ENCODE data around the gene TCEA2.

TCEA2 gene

DNA sequence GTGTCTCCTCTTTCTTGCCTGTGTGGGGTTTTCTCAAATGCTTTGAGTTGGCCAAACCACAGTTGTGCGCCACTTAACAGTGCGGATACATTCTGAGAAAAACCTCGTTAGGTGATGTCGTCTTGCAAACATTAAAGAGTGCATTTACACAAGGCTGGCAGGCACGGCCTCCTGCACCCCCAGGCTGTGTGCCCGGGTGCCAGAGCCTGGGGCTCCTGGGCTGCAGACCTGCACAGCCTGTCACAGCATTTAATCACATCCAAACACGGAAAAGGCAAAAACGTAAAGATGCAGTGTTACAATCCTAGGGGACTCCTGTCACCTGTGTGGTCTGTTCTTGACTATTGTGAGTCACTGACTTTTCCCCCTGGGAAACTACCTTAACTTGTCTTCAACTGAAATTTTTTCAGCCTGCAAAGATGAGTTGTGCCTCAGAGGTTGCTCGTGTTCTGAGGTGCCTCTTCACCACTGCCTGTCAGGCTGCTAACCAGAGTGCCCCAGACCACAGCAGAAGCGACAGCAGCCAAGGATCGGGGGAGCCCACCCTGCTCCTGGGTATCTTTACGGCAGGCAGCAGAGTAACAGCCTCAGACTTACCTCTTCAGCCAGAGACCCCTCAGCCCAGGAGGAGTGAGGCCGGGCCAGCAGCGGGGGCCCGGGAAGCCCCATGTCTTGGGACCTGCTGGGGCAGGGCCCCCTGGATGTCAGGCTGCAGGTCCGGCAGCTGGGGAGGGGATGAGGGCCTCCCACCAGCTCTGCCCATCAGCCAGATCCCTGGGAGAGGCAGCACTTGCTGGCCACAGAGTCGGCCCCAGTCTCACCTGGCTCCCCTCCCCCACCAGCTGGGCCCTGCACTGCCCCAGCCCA lies 27.7 kb upstream of the TCEA2 start:
- DNase-seq (ENCODE audit: low read depth in 2 of 3, low spot score in 2 of 3) = peak; percentile 35 to 43 (median 39)

GRCh38 chr20:64035933-64036345 lies 27.1 kb upstream of the TCEA2 start, which contains the start of gene C20orf204:
Gene C20orf204 (plus strand): TSS chr20:64036182. CDS start chr20:64036324, 142 bp downstream.
- DNase-seq (ENCODE audit: low read depth in 2 of 3, low spot score in 2 of 3) = no peak

DNA sequence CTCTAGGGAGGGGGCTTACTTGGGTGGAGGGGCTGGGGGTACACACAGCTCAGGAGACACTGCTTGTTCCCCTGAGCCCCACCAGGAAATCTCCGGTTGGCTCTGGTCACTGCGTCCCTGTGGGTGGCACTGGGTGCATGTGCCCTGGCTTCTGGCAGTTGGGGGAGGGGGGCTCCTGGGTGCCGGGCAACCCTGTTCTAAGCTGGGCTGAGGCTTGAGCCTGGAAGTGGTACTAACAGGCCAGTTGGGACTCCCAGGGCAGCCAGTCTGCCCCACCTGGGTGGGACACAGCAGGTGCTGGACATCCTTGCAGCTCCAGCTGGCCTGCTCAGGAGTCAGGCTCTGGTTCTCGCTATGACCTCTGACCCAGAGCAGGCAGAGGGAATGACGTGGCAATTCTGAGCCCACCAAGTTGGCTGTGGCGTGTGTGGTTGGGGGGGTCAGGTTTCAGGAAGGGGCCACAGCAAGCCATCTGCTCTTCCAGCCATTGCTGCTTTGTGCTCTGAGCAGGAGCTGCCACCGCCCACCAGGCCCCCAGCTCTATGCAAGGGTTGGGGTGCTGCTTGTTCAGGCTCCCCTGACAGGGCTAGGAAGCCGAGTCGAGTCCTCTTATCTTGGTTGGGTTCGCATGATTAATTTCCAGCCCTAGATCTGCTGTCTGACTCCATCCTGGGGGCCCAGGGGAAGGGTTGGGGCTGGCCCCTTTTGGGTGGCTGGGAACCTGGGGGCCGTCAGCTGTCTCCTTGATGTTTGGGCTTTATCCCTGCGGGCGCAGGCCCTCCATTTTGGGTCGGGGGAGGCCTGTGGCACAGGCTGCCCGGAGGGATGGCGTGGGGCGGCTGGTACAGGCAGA lies 26.4 kb upstream of the TCEA2 start:
- no peak for DNase-seq (ENCODE audit: low read depth in 2 of 3, low spot score in 2 of 3)

- DNase-seq (ENCODE audit: low read depth in 2 of 3, low spot score in 2 of 3) = no peak
Measured at GRCh38 chr20:64037199-64037497, 25.9 kb upstream of the TCEA2 start.

DNA sequence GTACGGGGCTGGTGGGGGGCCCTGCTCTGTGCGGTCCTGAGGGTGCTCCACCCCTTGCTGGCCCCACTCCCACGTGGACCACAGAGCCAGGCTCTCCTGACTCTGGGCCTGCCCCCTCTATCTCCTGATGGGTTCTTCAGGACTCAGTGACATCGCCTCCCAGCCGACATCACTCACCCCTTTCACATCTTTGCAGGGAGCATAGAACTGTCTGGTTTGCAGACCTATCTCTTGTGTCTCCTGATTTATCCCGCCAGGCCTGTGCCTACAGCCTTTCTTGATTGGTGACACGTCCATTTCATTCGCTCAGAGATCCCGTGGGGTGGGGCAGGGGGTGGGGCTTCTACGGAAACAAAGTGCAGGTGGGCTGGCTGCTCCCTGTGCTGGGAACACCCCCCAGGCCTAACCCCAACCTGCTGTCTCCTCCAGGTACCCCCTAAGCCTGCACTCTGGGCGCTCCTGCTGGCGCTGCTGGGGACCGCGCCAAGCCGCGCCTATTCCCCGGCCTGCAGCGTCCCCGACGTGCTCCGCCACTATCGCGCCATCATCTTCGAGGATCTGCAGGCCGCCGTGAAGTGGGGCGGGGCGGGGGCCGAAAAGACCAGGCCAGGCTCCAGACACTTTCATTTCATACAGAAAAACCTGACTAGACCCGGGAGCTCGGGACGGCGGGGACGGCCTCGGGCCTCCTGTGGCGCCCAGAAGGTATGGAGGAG lies 25.3 kb upstream of the TCEA2 start:
- no peak for DNase-seq (ENCODE audit: low read depth in 2 of 3, low spot score in 2 of 3)

DNA sequence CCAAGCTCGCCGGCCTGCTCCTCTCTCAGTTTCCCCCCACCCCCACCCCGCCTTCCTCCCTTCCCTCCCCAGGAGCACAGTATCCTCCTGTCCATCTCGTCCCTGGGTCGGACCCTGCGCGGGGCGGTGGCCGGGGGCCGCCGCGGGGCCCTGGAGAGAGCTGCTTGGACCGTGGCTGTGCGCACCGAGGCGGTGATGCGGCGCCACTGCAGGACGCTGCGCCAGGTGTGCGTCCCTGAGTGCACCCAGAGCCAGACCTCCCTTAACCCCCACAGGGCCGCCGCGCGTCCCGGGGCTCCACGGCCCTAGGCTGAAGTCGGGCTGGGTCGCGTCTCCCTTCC lies 24.8 kb upstream of the TCEA2 start:
- DNase-seq (ENCODE audit: low read depth in 2 of 3, low spot score in 2 of 3) = no peak

GRCh38 chr20:64038565-64039292 lies 24.3 kb upstream of the TCEA2 start:
- DNase-seq (ENCODE audit: low read depth in 2 of 3, low spot score in 2 of 3) = peak; percentile 50 to 58 (median 55)

GRCh38 chr20:64039293-64040160 lies 23.5 kb upstream of the TCEA2 start:
- DNase-seq (ENCODE audit: low read depth in 2 of 3, low spot score in 2 of 3) = no peak

- no peak for DNase-seq (ENCODE audit: low read depth in 2 of 3, low spot score in 2 of 3)
Measured at GRCh38 chr20:64040231-64041039, 22.6 kb upstream of the TCEA2 start.

- no peak for DNase-seq (ENCODE audit: low read depth in 2 of 3, low spot score in 2 of 3)
Measured at GRCh38 chr20:64041040-64041780, 21.8 kb upstream of the TCEA2 start.

GRCh38 chr20:64041781-64042053 lies 21.3 kb upstream of the TCEA2 start:
- DNase-seq (ENCODE audit: low read depth in 2 of 3, low spot score in 2 of 3) = no peak

- DNase-seq (ENCODE audit: low read depth in 2 of 3, low spot score in 2 of 3) = no peak
Measured at GRCh38 chr20:64042054-64042781, 20.8 kb upstream of the TCEA2 start.

DNA sequence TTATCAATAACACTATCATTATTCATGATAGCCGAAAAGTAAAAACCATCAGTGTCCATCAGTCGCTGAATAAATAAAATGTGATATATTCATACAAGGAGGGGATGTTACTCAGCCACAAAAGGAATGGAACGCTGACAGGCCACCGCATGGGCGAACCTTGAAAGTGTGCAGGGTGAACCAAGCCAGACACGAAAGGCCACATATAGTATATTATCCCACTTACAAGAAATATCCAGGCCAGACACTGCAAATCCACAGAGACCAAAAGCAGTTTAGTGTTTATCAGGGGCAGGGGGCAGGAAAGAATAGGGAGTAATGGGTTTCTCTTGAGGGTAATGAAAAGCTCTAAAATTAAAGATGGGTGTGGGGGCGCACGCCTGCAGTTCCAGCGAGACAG lies 19.2 kb upstream of the TCEA2 start:
- no peak for DNase-seq (ENCODE audit: low read depth in 2 of 3, low spot score in 2 of 3)

- no peak for DNase-seq (ENCODE audit: low read depth in 2 of 3, low spot score in 2 of 3)
Measured at GRCh38 chr20:64044484-64045247, 18.3 kb upstream of the TCEA2 start.

DNA sequence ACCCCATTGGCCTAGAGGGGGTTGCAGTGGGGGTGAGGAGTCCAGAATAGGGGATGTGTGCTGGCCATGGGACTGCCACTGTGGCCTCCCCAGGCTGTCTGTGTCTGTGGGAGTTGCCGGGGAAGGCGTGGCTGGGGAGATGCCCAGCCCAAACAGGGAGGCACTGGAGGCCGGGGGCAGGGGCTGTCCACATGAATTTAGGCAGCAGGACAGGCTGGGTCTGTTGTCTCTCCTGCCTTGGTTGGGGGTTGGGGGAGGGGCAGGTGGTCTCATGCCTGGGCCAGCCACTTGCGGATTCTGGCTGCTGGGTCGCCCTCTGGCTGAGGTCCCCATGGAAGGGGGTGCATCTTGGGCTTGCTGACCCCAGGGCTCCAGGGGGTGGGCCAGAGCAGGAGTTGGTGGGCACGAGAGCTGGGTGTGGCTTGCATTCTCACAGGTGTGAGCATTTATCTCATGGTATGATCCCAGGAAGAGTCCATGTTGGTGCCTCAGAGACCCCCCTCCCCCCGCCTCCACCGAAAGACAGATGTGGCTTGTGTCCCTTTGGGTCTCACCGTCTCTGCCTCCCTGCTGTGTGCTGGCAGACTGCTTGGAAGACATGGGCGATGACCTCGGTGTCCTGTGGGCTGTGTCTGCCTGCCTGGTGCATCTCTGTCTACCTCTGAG lies 17.5 kb upstream of the TCEA2 start:
- DNase-seq (ENCODE audit: low read depth in 2 of 3, low spot score in 2 of 3) = no peak

DNA sequence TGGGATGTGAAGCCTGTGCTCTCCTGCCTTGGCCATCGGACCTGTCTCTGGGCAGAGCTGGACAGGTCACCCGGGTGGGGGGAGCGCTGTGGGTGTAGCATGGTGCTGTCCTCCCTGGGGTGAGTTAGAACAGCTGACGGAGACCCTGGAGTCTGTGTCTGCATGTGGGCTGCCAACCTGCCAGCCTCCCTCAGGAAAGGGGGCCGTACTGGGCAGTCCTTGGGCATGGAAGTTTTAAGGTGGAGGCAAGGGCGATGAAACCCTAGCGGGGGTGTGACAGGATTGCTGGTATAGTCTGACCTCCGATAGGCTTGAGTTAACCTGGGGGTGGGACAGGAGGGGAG lies 16.0 kb upstream of the TCEA2 start:
- DNase-seq (ENCODE audit: low read depth in 2 of 3, low spot score in 2 of 3) = no peak

DNA sequence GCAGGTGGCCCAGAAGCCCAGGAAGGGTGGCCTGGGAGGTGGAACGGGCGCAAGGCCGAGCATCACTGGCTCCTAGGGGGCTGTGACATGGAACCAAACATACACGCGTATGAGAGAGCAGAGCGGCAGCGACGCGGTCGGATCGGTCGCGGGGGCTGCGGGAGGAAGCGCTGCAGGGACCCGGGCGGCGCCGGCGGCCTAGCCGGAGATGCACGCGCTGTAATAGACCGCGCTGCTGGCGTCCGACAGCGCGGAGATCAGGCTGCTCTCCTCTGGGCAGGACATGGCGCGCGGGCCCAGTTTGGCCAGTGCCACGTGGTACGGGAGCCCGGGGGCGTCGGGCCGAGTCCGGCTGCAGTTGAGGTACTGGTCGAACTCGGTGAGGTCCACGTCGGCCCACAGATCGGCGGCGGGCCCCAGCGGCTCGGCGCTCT lies 15.0 kb upstream of the TCEA2 start:
- no peak for DNase-seq (ENCODE audit: low read depth in 2 of 3, low spot score in 2 of 3)

All from activated CD8-positive, alpha-beta memory T cell treated with anti-CD3 and anti-CD28 coated beads for 48 hours (primary cell).